IMR-90 (cell line): ENCODE results near the gene MLANA. TPM values are rescaled to one million over a fixed set of nuclear protein-coding genes. Genes with fewer than 3 reads are reported as not detected.

Experiments used
- ATAC-seq: fragments of 200-7000 bp; cut with Tn5 transposase; 2 replicates; pipeline ENCODE4 v1.9.1; 2020; ENCODE audit warnings: low read depth, mild to moderate bottlenecking, moderate library complexity
- BruUV-seq: library from RNA; stranded (reverse); fragments of 400-500 nt; replicated peaks from 2 replicates; lab custom pipeline; 2021; lab: Mats Ljungman, UMichigan
- CTCF ChIA-PET: fragments of 300-600 bp; formaldehyde crosslinking; extraction: SDS; loops from one replicate; lab custom pipeline; 2021; ENCODE audit warnings: antibody characterized with exemption; lab: Yijun Ruan, JAX
- POLR2A ChIA-PET: fragments of 300-600 bp; sonication (Branson Sonifier 250); formaldehyde crosslinking; loops from one replicate; lab custom pipeline; 2022; ENCODE audit warnings: antibody characterized with exemption; ENCODE audit not compliant: unreplicated experiment; lab: Charles Lee
- DNase-seq: peaks from one replicate; pipeline ENCODE4 v3.0.0; 2013
- H2AFZ ChIP-seq: replicated peaks from 2 replicates; pipeline ENCODE3; 2013; ENCODE audit warnings: low read length, mild to moderate bottlenecking; ENCODE audit not compliant: poor library complexity
- H2AK5ac ChIP-seq: 2 replicates; pipeline ENCODE4 v1.6.1; 2013; ENCODE audit warnings: low read depth, low read length, inconsistent platforms
- H2AK9ac ChIP-seq: replicated peaks from 2 replicates; pipeline ENCODE3; 2013; ENCODE audit warnings: mild to moderate bottlenecking, low read depth, low read length, moderate library complexity; ENCODE audit not compliant: poor library complexity
- H2BK120ac ChIP-seq: 2 replicates; pipeline ENCODE4 v1.6.1; 2013; ENCODE audit warnings: low read depth, low read length, inconsistent platforms
- H2BK15ac ChIP-seq: 3 replicates; pipeline ENCODE4 v1.6.1; 2013; ENCODE audit warnings: low read depth, low read length, inconsistent platforms
- H2BK20ac ChIP-seq: 2 replicates; pipeline ENCODE4 v1.6.1; 2013; ENCODE audit warnings: low read depth, mild to moderate bottlenecking, inconsistent platforms, low read length, moderate library complexity
- H2BK5ac ChIP-seq: 2 replicates; pipeline ENCODE4 v1.6.1; 2013; ENCODE audit warnings: mild to moderate bottlenecking, low read depth, low read length, inconsistent platforms; ENCODE audit not compliant: poor library complexity, severe bottlenecking
- H3K14ac ChIP-seq: replicated peaks from 2 replicates; pipeline ENCODE4 v1.6.1; 2013; ENCODE audit warnings: low read depth, low read length, inconsistent platforms
- H3K18ac ChIP-seq: 2 replicates; pipeline ENCODE4 v1.6.1; 2013; ENCODE audit warnings: low read depth, low read length, control low read depth
- H3K23ac ChIP-seq: 2 replicates; pipeline ENCODE4 v1.6.1; 2013; ENCODE audit warnings: low read depth, low read length, inconsistent platforms
- H3K27ac ChIP-seq: 2 replicates; pipeline ENCODE4 v1.5.1; 2013; ENCODE audit warnings: mild to moderate bottlenecking, control low read depth, low read length; ENCODE audit not compliant: insufficient read depth
- H3K27me3 ChIP-seq: 2 replicates; pipeline ENCODE4 v1.6.1; 2013; ENCODE audit warnings: low read length; ENCODE audit not compliant: control insufficient read depth, insufficient read depth
- H3K36me3 ChIP-seq: 2 replicates; pipeline ENCODE4 v1.6.1; 2013; ENCODE audit warnings: low read length, mixed read lengths; ENCODE audit not compliant: control insufficient read depth, insufficient read depth
- H3K4ac ChIP-seq: 2 replicates; pipeline ENCODE4 v1.6.1; 2013; ENCODE audit warnings: low read depth, low read length, inconsistent platforms
- H3K4me1 ChIP-seq: 2 replicates; pipeline ENCODE4 v1.6.1; 2013; ENCODE audit warnings: low read length, mixed read lengths; ENCODE audit not compliant: control insufficient read depth, insufficient read depth
- H3K4me2 ChIP-seq: 2 replicates; pipeline ENCODE4 v1.6.1; 2013; ENCODE audit warnings: low read depth, mild to moderate bottlenecking, control low read depth, low read length, moderate library complexity
- H3K4me3 ChIP-seq: 2 replicates; pipeline ENCODE4 v1.5.1; 2013; ENCODE audit warnings: low read depth, mild to moderate bottlenecking, control low read depth, low read length, moderate library complexity; ENCODE audit not compliant: insufficient read depth
- H3K56ac ChIP-seq: 2 replicates; pipeline ENCODE4 v1.6.1; 2013; ENCODE audit warnings: low read length, inconsistent platforms; ENCODE audit not compliant: insufficient read depth; ENCODE audit errors: extremely low read depth
- H3K79me1 ChIP-seq, 2 experiments: 2 replicates each; pipeline ENCODE4 v1.6.1; 2013; ENCODE audit warnings: low read length in 2 of 2, inconsistent platforms in 1 of 2, low read depth in 1 of 2
- H3K9ac ChIP-seq: 2 replicates; pipeline ENCODE4 v1.6.1; 2013; ENCODE audit warnings: low read depth, low read length, control low read depth
- H3K9me1 ChIP-seq: 2 replicates; pipeline ENCODE4 v1.6.1; 2013; ENCODE audit warnings: low read length, inconsistent platforms; ENCODE audit not compliant: insufficient read depth
- H3K9me3 ChIP-seq: 2 replicates; pipeline ENCODE4 v1.6.1; 2013; ENCODE audit warnings: low read length; ENCODE audit not compliant: control insufficient read depth, insufficient read depth
- H4K20me1 ChIP-seq: 2 replicates; pipeline ENCODE4 v1.6.1; 2013; ENCODE audit warnings: low read length, inconsistent platforms; ENCODE audit not compliant: insufficient read depth
- H4K5ac ChIP-seq: 2 replicates; pipeline ENCODE4 v1.6.1; 2013; ENCODE audit warnings: mild to moderate bottlenecking, low read depth, low read length, control low read depth
- H4K8ac ChIP-seq, 2 experiments: 2 replicates each; pipeline ENCODE4 v1.6.1; 2013; ENCODE audit warnings: low read depth in 2 of 2, low read length in 2 of 2, control low read depth in 1 of 2, inconsistent platforms in 1 of 2
- H4K91ac ChIP-seq: 2 replicates; pipeline ENCODE4 v1.6.1; 2013; ENCODE audit warnings: low read depth, low read length, inconsistent platforms; ENCODE audit not compliant: insufficient read depth
- BHLHE40 ChIP-seq: fragments of 150-350 bp; IDR thresholded peaks from 2 replicates; pipeline ENCODE4 v1.6.1; 2016; ENCODE audit warnings: mild to moderate bottlenecking, low read depth, low read length
- CEBPB ChIP-seq: IDR thresholded peaks from 2 replicates; pipeline ENCODE4 v1.6.1; 2012; ENCODE audit warnings: low read depth, low read length, improper control_type of control experiment
- CHD1 ChIP-seq: IDR thresholded peaks from 2 replicates; pipeline ENCODE4 v1.6.1; 2012; ENCODE audit warnings: low read depth, low read length, improper control_type of control experiment
- FOS ChIP-seq: fragments of 150-350 bp; IDR thresholded peaks from 2 replicates; pipeline ENCODE4 v1.6.1; 2016; ENCODE audit warnings: low read depth, low read length
- NFE2L2 ChIP-seq: fragments of 150-350 bp; IDR thresholded peaks from 2 replicates; pipeline ENCODE4 v1.6.1; 2016; ENCODE audit warnings: low read depth, mild to moderate bottlenecking, low read length
- RAD21 ChIP-seq: IDR thresholded peaks from 2 replicates; pipeline ENCODE4 v1.6.1; 2012; ENCODE audit warnings: low read length, improper control_type of control experiment
- RCOR1 ChIP-seq: IDR thresholded peaks from 2 replicates; pipeline ENCODE4 v1.6.1; 2012; ENCODE audit warnings: mild to moderate bottlenecking, low read length, improper control_type of control experiment; ENCODE audit not compliant: insufficient replicate concordance
- RFX5 ChIP-seq: IDR thresholded peaks from 2 replicates; pipeline ENCODE4 v1.8.0; 2012; ENCODE audit warnings: low read depth, mild to moderate bottlenecking, low read length, moderate library complexity
- WGBS, 2 experiments: methylation state at CpG; one replicate each; pipeline versions ENCODE4 v1.1.5 to v1.1.7; 2013; ENCODE audit warnings: missing lambda C conversion rate in 2 of 2; ENCODE audit not compliant: insufficient read length in 1 of 2; ENCODE audit errors: extremely low coverage in 2 of 2; 5-methylcytosine and 5-hydroxymethylcytosine counted together
- dilution Hi-C: fragments of 300-500 bp; cut with HindIII; formaldehyde crosslinking; loops from one replicate; pipeline ENCODE4 v1.14.3; 2018; ENCODE audit warnings: low sequenced_read_pairs; ENCODE audit not compliant: unreplicated experiment
- in situ Hi-C: fragments of 300-500 bp; cut with MboI; formaldehyde crosslinking; loops from 3 replicates; pipeline ENCODE4 v1.14.3; 2019; ENCODE audit warnings: low sequenced_read_pairs, inconsistent platforms, mixed read lengths
- intact Hi-C: fragments of 100-400 bp; cut with micrococcal nuclease; formaldehyde crosslinking; loops from 2 replicates; pipeline ENCODE4 v1.10.0; 2022
- polyA plus RNA-seq, 3 experiments: library from polyadenylated mRNA; depleted of rRNA; stranded (reverse); fragments of >200 nt; gene quantifications; 2 replicates each; pipeline ENCODE4 v1.2.3, GENCODE V29; 2012; ENCODE audit warnings: low replicate concordance in 1 of 3
- total RNA-seq: library from RNA; depleted of rRNA; stranded (reverse); fragments of >200 nt; gene quantifications from 2 replicates; pipeline ENCODE4 v1.2.3, GENCODE V29; 2012
- TF ChIP-seq, protein P1 (sequence below): fragments of 150-350 bp; IDR thresholded peaks from 2 replicates; pipeline ENCODE4 v1.6.1; 2016; ENCODE audit warnings: low read depth, mild to moderate bottlenecking, low read length, moderate library complexity, borderline replicate concordance
- TF ChIP-seq, protein P2 (sequence below): conservative IDR thresholded peaks from 2 replicates; pipeline ENCODE4 v1.5.1; 2012; ENCODE audit warnings: mild to moderate bottlenecking, low read depth, low read length, improper control_type of control experiment
- TF ChIP-seq, protein P3 (sequence below): fragments of 150-350 bp; IDR thresholded peaks from 2 replicates; pipeline ENCODE4 v1.6.1; 2017; ENCODE audit warnings: mild to moderate bottlenecking, antibody characterized with exemption, low read length, low read depth

The MLANA gene
- total and polyA plus RNA-seq, 2 of the 4 experiments (the other 2 are of a cell fraction): not detected

DNA sequence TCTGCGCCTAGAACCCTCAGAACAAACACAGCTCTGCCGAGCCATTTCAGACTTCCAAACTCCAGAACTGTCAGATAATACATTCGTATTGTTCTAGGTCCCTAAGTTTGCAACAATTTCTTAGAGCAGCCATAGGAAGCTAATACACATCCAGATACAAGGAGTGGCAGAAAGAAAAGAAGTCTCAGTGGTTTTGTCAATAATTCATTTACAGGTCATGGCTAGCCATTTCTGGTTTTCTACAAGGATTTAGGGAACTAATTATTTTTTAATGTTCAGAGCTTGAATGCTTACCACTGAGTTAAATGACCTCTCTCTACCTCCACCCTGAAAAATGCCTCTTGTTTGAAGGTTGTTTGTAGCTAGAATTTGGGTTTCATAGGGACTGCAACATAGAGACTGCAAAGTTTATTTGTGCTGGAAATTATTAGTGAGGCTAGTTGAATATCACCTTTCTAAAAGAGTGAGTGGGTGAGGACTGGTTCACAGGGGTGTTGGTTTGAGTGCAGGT is 42.3 kb upstream of the MLANA start:
- ChIA-PET POLR2A (no interaction called here), CTCF (no interaction called here)
- in situ Hi-C loops (no loop called here), intact Hi-C loops (no loop called here), dilution Hi-C loops (no loop called here)
- H3K36me3 ChIP-seq: no peaks in the 10 kb centered on the region
- DNase-seq: no peak
- no peak overlapping the region for H3K4ac ChIP-seq
- H4K5ac ChIP-seq: no peak overlapping the region
- no peak overlapping the region for H2AFZ ChIP-seq
- H3K4me2 ChIP-seq: no peak overlapping the region
- 0 out of 2 replicates have a peak, but pooled peaks cover 8% of the 10 kb centered on the region for H3K9me1 ChIP-seq
- H3K27ac ChIP-seq: no peak overlapping the region
- H2AK9ac ChIP-seq: no peak overlapping the region
- H3K9me3 ChIP-seq: no peaks in the 10 kb centered on the region
- BruUV-seq: no TSS peak
- H3K18ac ChIP-seq: no peak overlapping the region
- H3K4me1 ChIP-seq: peaks cover 10% of the 10 kb centered on the region
- H3K79me1 ChIP-seq: no peaks in the 10 kb centered on the region
- H4K8ac ChIP-seq: no peak overlapping the region
- H3K23ac ChIP-seq: no peak overlapping the region
- H3K4me3 ChIP-seq: no peak overlapping the region
- peaks cover 13% of the 10 kb centered on the region for H3K27me3 ChIP-seq
- H2BK120ac ChIP-seq: no peak overlapping the region
- H2BK5ac ChIP-seq: no peak overlapping the region
- no peak overlapping the region for H2BK20ac ChIP-seq
- no peak for ATAC-seq
- TF ChIP-seq, protein P1, sequence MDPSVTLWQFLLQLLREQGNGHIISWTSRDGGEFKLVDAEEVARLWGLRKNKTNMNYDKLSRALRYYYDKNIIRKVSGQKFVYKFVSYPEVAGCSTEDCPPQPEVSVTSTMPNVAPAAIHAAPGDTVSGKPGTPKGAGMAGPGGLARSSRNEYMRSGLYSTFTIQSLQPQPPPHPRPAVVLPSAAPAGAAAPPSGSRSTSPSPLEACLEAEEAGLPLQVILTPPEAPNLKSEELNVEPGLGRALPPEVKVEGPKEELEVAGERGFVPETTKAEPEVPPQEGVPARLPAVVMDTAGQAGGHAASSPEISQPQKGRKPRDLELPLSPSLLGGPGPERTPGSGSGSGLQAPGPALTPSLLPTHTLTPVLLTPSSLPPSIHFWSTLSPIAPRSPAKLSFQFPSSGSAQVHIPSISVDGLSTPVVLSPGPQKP: no peak
- TF ChIP-seq, protein P2, sequence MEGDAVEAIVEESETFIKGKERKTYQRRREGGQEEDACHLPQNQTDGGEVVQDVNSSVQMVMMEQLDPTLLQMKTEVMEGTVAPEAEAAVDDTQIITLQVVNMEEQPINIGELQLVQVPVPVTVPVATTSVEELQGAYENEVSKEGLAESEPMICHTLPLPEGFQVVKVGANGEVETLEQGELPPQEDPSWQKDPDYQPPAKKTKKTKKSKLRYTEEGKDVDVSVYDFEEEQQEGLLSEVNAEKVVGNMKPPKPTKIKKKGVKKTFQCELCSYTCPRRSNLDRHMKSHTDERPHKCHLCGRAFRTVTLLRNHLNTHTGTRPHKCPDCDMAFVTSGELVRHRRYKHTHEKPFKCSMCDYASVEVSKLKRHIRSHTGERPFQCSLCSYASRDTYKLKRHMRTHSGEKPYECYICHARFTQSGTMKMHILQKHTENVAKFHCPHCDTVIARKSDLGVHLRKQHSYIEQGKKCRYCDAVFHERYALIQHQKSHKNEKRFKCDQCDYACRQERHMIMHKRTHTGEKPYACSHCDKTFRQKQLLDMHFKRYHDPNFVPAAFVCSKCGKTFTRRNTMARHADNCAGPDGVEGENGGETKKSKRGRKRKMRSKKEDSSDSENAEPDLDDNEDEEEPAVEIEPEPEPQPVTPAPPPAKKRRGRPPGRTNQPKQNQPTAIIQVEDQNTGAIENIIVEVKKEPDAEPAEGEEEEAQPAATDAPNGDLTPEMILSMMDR: no peak
- TF ChIP-seq, protein P3, sequence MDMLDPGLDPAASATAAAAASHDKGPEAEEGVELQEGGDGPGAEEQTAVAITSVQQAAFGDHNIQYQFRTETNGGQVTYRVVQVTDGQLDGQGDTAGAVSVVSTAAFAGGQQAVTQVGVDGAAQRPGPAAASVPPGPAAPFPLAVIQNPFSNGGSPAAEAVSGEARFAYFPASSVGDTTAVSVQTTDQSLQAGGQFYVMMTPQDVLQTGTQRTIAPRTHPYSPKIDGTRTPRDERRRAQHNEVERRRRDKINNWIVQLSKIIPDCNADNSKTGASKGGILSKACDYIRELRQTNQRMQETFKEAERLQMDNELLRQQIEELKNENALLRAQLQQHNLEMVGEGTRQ: no peak
- TF ChIP-seq RFX5 (no peak), CHD1 (no peak), BHLHE40 (no peak), RAD21 (no peak), RCOR1 (no peak), FOS (no peak), NFE2L2 (no peak), CEBPB (no peak)
- WGBS, 2 experiments: no CpG with 5 or more reads among the region's 3 CpGs
- no peak overlapping the region for H2BK15ac ChIP-seq
- H3K9ac ChIP-seq: no peak overlapping the region
- H4K91ac ChIP-seq: no peak overlapping the region
- H4K20me1 ChIP-seq: peaks cover 14% of the 10 kb centered on the region; the same call in 1 of the 2 replicates
- H3K56ac ChIP-seq: no peak overlapping the region
- no peak overlapping the region for H2AK5ac ChIP-seq
- no peak overlapping the region for H3K14ac ChIP-seq
